Common myeloid progenitor, CD34-positive (primary cell): ENCODE data around the gene RASSF9. TPM values are rescaled to one million over a fixed set of nuclear protein-coding genes. Genes with fewer than 3 reads are reported as not detected.
A peak's percentile ranks its signal among the peaks of the same experiment; 100 is the strongest.

Source experiments
- CTCF ChIA-PET: fragments of 350-600 bp; sonication (Branson Sonifier 250); formaldehyde crosslinking; loops from one replicate; lab custom pipeline; 2021; ENCODE audit warnings: antibody characterized with exemption; lab: Charles Lee
- POLR2A ChIA-PET: fragments of 350-600 bp; sonication (Branson Sonifier 250); formaldehyde crosslinking; loops from one replicate; lab custom pipeline; 2021; ENCODE audit warnings: antibody characterized with exemption; lab: Charles Lee
- DNase-seq, 3 donors: peaks; one replicate each; pipeline versions ENCODE4 v3.0.0 to v3.0.0-alpha.2; 2013
- H3K27ac ChIP-seq, 2 experiments: 1 replicate in 1 of 2; 2 replicates in 1 of 2; pipeline ENCODE4 v1.7.0; 2013; ENCODE audit warnings: inconsistent platforms in 2 of 2, low read length in 2 of 2, mild to moderate bottlenecking in 2 of 2, low read depth in 1 of 2, moderate library complexity in 1 of 2; ENCODE audit not compliant: severe bottlenecking in 2 of 2, insufficient read depth in 1 of 2, poor library complexity in 1 of 2
- H3K27me3 ChIP-seq, 5 experiments: replicated peaks in 2 of 5; 1 replicate in 3 of 5; 2 replicates in 2 of 5; pipeline versions ENCODE4 v1.6.1 to v1.7.0; 2013; ENCODE audit warnings: low read length in 4 of 5, mild to moderate bottlenecking in 2 of 5, moderate library complexity in 2 of 5, inconsistent platforms in 1 of 5; ENCODE audit not compliant: insufficient read depth in 5 of 5, control insufficient read depth in 4 of 5
- H3K36me3 ChIP-seq, 4 experiments: 1 replicate in 2 of 4; 2 replicates in 2 of 4; pipeline versions ENCODE4 v1.6.1 to v1.7.0; 2013; ENCODE audit warnings: low read length in 3 of 4, control low read depth in 1 of 4, mild to moderate bottlenecking in 1 of 4; ENCODE audit not compliant: control insufficient read depth in 4 of 4, insufficient read depth in 4 of 4
- H3K4me1 ChIP-seq, 4 experiments: 1 replicate in 3 of 4; 2 replicates in 1 of 4; pipeline versions ENCODE4 v1.6.1 to v1.7.1; 2013; ENCODE audit warnings: low read length in 3 of 4, mild to moderate bottlenecking in 3 of 4, control low read depth in 1 of 4, inconsistent platforms in 1 of 4, moderate library complexity in 1 of 4; ENCODE audit not compliant: control insufficient read depth in 4 of 4, insufficient read depth in 4 of 4; ENCODE audit errors: control extremely low read depth in 1 of 4
- H3K4me3 ChIP-seq, 7 experiments: 1 replicate in 4 of 7; 2 replicates in 3 of 7; pipeline versions ENCODE4 v1.5.1 to v1.7.0; 2013; ENCODE audit warnings: mild to moderate bottlenecking in 7 of 7, low read length in 6 of 7, moderate library complexity in 6 of 7, inconsistent platforms in 2 of 7, low read depth in 2 of 7, control low read depth in 1 of 7; ENCODE audit not compliant: insufficient read depth in 4 of 7, control insufficient read depth in 1 of 7; ENCODE audit errors: extremely low read depth in 1 of 7
- H3K9me3 ChIP-seq, 5 experiments: 1 replicate in 4 of 5; 2 replicates in 1 of 5; pipeline versions ENCODE4 v1.6.1 to v1.7.1; 2013; ENCODE audit warnings: low read length in 4 of 5, mild to moderate bottlenecking in 2 of 5, inconsistent platforms in 1 of 5, low read depth in 1 of 5, moderate library complexity in 1 of 5; ENCODE audit not compliant: control insufficient read depth in 4 of 5, insufficient read depth in 2 of 5; ENCODE audit errors: control extremely low read depth in 1 of 5
- WGBS: methylation state at CpG from one replicate; pipeline ENCODE4 v1.1.5; 2013; ENCODE audit not compliant: insufficient coverage; 5-methylcytosine and 5-hydroxymethylcytosine counted together
- polyA plus RNA-seq: library from polyadenylated mRNA; unstranded; fragments of 120-200 nt; gene quantifications from one replicate; pipeline ENCODE4 v1.2.1, GENCODE V29; 2013

The RASSF9 gene
- polyA plus RNA-seq = 1.0 TPM

DNA sequence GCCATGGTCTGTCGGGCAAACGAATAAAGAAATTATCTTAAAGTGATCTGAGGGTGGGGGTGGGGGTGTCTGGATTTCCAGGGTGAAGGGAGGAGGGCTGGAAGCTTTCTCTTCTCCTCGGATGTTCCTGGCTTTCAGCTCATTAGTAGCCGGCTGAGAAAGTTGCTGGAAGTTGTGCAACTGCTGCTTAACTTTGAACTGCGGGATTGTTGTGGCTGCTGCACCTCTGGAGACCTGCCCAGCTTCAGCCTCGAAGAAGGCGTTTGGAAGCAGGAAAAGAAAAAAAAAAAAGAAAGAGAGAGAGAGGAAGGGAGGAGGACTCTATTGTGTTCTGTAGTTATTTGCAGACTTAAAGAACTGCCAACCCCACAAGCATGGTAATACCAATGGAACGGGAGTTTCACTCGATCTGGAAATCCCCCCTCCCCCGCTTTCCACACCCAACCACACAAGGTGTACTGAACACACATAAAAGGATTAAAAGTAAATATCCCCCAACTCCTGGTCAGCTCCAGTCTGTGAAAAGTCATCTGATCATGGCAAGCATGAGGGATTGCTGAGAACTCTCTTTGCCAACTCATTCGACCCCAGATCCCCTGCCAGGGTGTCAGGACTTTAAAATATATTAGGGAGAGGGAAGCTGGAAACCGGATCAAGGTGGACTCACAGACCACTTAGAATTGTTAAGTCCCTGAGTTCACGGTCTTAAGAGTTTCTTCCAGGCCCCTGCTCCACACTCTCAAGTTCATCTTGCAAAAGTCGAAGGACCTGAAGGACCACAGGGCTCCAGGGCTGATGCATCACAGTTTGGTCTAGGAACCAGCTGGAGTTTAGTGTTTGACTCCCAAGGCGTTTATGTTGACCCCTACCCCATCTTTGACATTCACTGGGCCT, at the start of gene RASSF9:
Gene RASSF9 (minus strand): TSS at position 213 of the 894 bp plus-strand sequence. CDS start 208 bp downstream, at position 5.
- H3K4me3 ChIP-seq = peak within 1 kb of the TSS in 4 of 7 experiments; percentile 65 to 88 (median 72)
- peak; percentile 12 to 38 (median 19) for DNase-seq
- no peaks in the 10 kb centered on the region for H3K36me3 ChIP-seq
- H3K27ac ChIP-seq = peak within 1 kb of the TSS in 1 of 2 experiments; percentile 59
- H3K27me3 ChIP-seq = no peaks in the 10 kb centered on the region
- H3K4me1 ChIP-seq = peaks cover 0 to 20% (median 3%) of the 10 kb centered on the region in 4 experiments
- no peaks in the 10 kb centered on the region for H3K9me3 ChIP-seq
- WGBS = 49% methylated on average over 6 of the region's 15 CpGs
- POLR2A ChIA-PET = interaction anchor here (0.6 kb wide), 1 partner anchor 424 kb away, joined by 3 read pairs; no protein-coding TSS in a partner anchor
- CTCF ChIA-PET = interaction anchor here (1.9 to 2.1 kb wide), 2 partner anchors 20 to 262 kb away, joined by 4 to 9 read pairs; no protein-coding TSS in a partner anchor

DNA sequence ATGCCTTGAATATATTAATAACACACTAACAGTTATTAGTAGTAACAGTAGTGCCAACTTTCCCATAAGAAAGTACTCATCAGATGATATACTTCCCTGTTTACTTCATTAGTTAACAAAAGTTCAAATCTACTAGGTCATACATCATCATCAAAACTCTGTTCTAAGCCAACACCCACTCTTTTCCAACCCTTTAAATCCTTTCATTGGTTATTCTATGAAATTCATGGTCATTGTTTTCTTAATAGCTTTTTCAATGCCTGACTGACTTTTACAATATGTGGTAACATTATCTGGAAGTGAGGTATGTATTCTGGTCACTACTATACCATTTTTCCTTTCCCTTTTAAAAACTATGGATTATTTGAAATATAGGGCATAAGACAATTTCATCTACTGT, 47.6 kb upstream of the RASSF9 start:
- Histone ChIP-seq H3K4me3 (no peak overlapping the region), H3K27me3 (no peaks in the 10 kb centered on the region), H3K36me3 (no peaks in the 10 kb centered on the region), H3K27ac (no peak overlapping the region), H3K4me1 (no peaks in the 10 kb centered on the region), H3K9me3 (no peaks in the 10 kb centered on the region)
- POLR2A ChIA-PET = no interaction called here
- CTCF ChIA-PET = no interaction called here
- DNase-seq = no peak

- no peak overlapping the region for H3K27ac ChIP-seq
- ChIA-PET CTCF (no interaction called here), POLR2A (no interaction called here)
- 92% methylated on average over 1 of the region's 3 CpGs for WGBS
- H3K36me3 ChIP-seq = no peaks in the 10 kb centered on the region
- no peaks in the 10 kb centered on the region for H3K27me3 ChIP-seq
- H3K9me3 ChIP-seq = no peaks in the 10 kb centered on the region
- no peak for DNase-seq
- peaks cover 0 to 2% (median 1%) of the 10 kb centered on the region in 4 experiments for H3K4me1 ChIP-seq
- no peak overlapping the region for H3K4me3 ChIP-seq
Observed at GRCh38 chr12:85877459-85877858, 41.2 kb upstream of the RASSF9 start.

GRCh38 chr12:85874031-85874461, 37.8 kb upstream of the RASSF9 start, which contains the start of gene NTS:
NTS (plus strand) TSS chr12:85874295; CDS start chr12:85874404, 109 bp downstream.
- CTCF ChIA-PET = interaction anchor here (0.7 to 9.3 kb wide), 4 partner anchors 18 to 410 kb away, joined by 3 to 136 read pairs (median 4); no protein-coding TSS in a partner anchor
- H3K36me3 ChIP-seq = no peaks in the 10 kb centered on the region
- WGBS = 0% methylated on average over 1 of the region's 3 CpGs

DNA sequence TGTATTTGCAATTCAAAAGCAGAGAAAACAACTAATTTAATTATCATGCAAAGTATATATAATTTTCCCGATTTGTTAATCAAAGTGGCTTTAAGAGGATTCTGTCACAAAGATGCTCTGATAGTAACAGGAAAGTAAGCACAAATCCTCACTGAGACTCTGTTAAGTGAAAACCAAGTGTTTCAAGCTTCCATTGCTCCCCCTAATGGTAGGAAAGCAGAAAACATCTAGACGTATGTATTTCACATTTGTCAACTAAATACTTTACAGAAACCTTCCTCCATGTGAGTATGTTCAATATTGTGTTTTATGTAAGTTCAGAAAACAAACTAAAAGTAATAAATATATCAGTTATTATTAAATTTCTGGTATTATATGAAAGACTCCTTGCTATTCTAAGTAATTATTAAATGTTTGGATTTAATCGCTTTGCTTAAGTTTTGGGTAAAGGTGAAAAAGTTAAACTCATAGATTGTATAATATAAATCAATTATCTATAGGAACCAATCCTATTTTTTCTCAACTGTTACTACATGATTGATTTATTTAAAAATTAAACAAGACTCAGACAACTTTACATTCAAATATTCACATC, 36.4 kb upstream of the RASSF9 start:
- DNase-seq = peak; percentile 67 to 80 (median 77)
- H3K36me3 ChIP-seq = no peaks in the 10 kb centered on the region
- no peaks in the 10 kb centered on the region for H3K27me3 ChIP-seq
- H3K4me1 ChIP-seq = peaks cover 0 to 2% (median 1%) of the 10 kb centered on the region in 4 experiments
- CTCF ChIA-PET = interaction anchor here (0.5 to 9.3 kb wide), 4 partner anchors 13 to 404 kb away, joined by 4 to 136 read pairs (median 14); no protein-coding TSS in a partner anchor
- no peak overlapping the region for H3K27ac ChIP-seq
- POLR2A ChIA-PET = no interaction called here
- WGBS = no CpG with 5 or more reads among the region's 3 CpGs
- no peak overlapping the region for H3K4me3 ChIP-seq
- H3K9me3 ChIP-seq = no peaks in the 10 kb centered on the region

More at GRCh38 chr12:85874031-85874461, 37.8 kb upstream of the RASSF9 start, which contains the start of gene NTS:
- Histone ChIP-seq H3K9me3 (no peaks in the 10 kb centered on the region), H3K4me3 (peak within 1 kb of the TSS in 1 of 7 experiments; percentile 61), H3K27me3 (no peaks in the 10 kb centered on the region), H3K4me1 (peaks cover 0 to 2% (median 1%) of the 10 kb centered on the region in 4 experiments), H3K27ac (no peak within 1 kb of the TSS)
- DNase-seq = peak; percentile 52 to 76 (median 76)
- POLR2A ChIA-PET = no interaction called here

DNA sequence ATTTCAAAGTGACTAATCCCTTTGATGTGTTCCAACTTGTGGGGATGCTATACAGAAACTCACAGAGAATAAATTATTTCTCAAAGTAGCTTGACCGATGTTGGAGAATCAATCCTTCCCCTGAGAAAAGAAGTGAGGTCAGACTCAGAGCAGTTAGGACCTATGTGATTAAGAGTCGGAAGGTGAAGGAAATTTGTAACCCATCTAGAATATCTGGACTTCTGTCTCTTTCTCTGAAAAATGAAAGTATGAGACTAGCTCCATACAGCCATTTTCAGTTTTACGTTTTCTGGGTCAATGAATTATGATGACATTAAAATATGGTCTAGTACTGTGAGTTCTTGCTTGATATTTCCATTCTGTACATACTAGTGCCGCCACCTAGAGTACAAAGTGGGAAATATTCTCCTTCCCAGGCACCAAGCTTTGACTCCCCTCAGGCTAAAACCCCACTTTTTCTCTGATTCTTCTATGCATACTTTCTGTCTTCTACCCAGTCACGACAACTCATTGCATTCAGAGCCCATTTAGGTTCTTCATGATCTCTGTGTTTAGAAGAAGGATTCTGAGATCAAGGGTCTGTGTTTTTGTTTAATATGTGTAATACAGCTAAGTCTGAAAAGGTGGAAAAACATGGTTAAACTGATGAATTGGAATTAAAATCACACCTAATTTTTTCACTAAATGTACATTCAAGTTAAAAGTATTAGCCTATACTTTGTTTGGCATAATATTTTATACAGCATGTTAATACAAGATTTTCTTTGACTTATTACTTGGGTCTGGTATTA, 31.0 kb upstream of the RASSF9 start:
- ChIA-PET CTCF (interaction anchor here (0.6 to 9.3 kb wide), 40 partner anchors 11 to 666 kb away, joined by 3 to 136 read pairs (median 5); no protein-coding TSS in a partner anchor), POLR2A (interaction anchor here (1.4 kb wide), 1 partner anchor 391 kb away, joined by 3 read pairs; no protein-coding TSS in a partner anchor)
- DNase-seq = peak; percentile 78 to 89 (median 87)
- no peaks in the 10 kb centered on the region for H3K36me3 ChIP-seq
- H3K27ac ChIP-seq = no peak overlapping the region
- peaks cover 0 to 3% (median 0%) of the 10 kb centered on the region in 4 experiments for H3K4me1 ChIP-seq
- H3K9me3 ChIP-seq = no peaks in the 10 kb centered on the region
- no peaks in the 10 kb centered on the region for H3K27me3 ChIP-seq
- WGBS = 100% methylated on average over 1 of the region's 5 CpGs
- H3K4me3 ChIP-seq = peak overlapping the region in 3 of 7 experiments; percentile 14 to 53 (median 20)
